Limb (tissue), 2 donors: Measurements from ENCODE around the gene ZNF491.
A peak's percentile ranks its signal among the peaks of the same experiment; 100 is the strongest.
"Not testable (repeated sequence)": the region's sequence is repeated elsewhere in the genome, so short reads cannot be mapped to it uniquely, and the experiment has no call there.

Experiments used
- DNase-seq, 2 donors: peaks; one replicate each; pipeline ENCODE4 v3.0.0-alpha.2; 2016; ENCODE audit errors: extremely low spot score in 2 of 2

The ZNF491 gene

GRCh38 chr19:11798391-11799330, at the start of gene ZNF491:
ZNF491 (plus strand) TSS chr19:11798523; CDS start chr19:11805954, 7,431 bp downstream.
- DNase-seq = peak; percentile 91 to 93

- DNase-seq = no peak
Measured at GRCh38 chr19:11749751-11750150, 48.6 kb upstream of the ZNF491 start.

DNA sequence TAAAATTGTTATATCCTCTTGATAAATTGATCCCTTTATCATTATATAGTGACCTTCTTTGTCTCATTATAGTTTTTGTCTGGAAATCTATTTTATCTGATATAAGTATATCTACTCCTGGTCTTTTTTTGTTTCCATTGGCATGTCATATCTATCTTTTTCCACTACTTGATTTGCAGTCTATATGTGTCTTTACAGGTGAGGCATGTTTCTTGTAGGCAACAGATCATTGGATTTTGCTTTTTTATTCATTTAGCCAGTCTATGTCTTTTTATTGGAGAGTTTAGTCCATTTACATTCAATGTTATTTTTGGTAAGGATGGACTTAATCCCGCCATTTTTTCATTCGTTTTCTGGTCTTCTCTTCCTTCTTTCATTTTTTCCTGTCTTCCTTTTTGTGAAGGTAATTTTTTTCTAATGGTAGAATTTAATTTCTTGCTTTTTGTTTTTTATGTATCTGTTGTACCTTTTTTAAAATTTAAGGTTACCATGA, 46.0 kb upstream of the ZNF491 start:
- DNase-seq = no peak

GRCh38 chr19:11754663-11755062, 43.7 kb upstream of the ZNF491 start:
- no peak for DNase-seq

DNA sequence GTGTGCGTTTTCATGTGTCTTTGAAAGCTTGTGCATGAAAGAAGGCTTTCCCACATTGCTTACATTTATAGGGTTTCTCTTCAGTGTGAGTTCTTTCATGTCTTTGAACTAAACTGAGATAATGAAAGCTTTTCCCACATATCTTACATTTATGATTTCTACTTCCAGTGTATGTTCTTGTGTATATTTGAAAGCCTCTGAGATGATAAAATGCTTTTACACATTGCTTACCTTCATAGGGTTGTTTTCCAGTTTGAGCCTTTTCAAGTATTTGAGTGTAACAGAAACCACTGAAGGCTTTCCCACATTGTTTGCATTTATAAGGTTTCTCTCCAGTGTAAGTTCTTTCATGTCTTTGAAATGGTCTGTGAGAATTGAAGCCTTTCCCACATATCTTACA, 41.4 kb upstream of the ZNF491 start:
- no peak for DNase-seq

DNA sequence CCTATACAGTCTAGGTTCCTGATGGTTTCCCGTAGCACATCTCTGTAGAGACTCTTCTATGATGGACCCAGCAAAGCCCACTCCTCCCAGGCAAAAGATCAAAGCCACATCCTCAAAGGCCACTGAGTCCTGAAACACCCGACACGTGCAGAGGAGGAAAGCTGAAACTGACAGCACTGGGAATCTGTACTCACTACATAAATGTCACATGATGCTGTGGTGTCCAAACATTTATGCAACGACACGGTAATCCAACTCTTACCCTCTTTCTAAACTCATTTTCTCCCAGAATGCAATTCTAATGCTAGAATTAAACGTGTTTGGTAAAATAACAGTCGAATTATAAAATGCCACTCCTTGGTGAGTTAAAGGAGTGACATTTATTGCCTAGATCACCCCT, 38.5 kb upstream of the ZNF491 start:
- DNase-seq = no peak

DNA sequence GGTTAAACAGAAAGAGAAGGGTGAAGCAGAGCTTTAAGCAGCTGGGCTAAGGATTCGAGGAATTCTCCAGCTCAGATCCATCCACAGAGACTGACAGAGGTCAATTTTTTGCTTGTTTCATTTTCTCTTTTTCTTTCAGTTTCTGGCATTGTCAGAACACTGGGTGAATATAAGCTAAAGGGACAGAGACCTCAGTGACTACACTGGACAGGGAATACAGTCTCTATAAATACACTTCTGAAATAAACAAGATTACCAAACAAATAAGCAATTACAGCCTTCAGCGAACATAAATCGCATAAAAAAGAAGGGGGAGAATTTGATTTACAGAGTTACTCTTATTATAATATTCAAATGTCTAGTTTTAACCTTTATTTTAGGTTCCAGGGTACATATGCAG, 35.2 kb upstream of the ZNF491 start:
- no peak for DNase-seq

DNA sequence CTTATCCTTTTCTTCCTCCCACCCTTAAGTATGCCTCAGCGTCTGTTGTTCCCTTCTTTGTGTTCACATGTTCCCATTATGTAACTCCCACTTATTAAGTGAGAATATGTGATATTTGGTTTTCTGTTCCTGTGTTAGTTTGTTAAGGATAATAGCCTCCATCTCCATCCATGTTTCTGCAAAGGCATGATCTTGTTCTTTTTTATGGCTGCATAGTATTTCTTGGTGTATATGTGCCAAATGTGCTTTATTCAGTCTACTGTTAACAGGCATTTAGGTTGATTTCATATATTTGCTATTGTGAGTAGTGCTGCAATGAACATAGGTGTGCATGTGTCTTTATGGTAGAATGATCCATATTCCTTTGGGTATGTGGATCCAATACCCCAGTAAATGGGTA, 34.7 kb upstream of the ZNF491 start:
- no peak for DNase-seq

DNA sequence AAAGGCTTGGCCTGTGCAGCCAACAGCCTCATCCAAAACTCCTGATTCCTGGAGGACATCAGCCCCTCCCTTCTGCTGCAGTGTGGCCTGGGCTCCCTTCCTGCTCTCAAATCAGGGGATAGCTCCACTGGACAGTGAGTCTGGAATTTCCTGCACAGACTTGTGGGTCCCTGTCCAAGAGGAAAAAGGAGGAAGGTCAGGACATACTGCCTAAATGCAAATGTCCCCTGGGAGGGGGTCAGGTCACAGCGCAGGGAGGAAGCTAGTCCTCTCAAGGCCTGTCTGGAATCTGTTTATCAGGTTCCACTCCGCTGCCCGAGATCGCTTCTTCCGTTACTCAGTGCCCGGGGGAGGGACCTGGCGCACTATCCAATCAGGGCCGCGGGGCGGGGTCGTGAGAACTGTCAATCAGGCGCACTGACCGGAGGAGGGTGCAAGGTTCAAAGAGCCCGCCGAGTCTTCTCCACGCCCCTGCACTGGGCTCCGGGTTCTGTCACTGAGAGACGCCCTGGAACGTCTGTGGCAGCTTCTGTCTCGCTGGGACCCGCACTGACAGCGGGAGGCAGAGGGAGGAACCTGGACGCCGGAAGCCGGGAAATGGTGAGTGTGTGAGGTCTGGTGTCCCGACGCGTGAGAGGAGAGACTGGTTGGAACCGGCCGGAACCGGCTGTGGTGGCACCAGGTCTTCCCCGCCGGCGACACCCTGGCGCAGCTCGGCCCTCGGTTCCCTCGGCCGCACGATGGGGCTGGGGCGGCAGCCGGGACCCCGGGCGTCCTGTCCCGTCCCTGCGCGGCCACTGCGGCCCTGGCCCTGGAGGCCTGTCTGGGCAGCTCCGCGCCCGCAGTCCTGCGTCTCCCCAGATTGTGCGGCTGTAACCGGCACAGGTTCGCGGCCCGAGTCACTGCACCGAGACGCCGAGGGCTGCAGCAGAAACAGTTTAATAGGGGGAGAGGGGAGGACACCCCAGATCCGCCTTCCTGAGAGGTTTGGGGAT, 31.4 kb upstream of the ZNF491 start, which contains the start of gene ZNF441:
Gene ZNF441 (plus strand): TSS at position 404 of the 995 bp plus-strand sequence. CDS start 194 bp downstream, at position 598.
- DNase-seq = peak; percentile 93 to 98

DNA sequence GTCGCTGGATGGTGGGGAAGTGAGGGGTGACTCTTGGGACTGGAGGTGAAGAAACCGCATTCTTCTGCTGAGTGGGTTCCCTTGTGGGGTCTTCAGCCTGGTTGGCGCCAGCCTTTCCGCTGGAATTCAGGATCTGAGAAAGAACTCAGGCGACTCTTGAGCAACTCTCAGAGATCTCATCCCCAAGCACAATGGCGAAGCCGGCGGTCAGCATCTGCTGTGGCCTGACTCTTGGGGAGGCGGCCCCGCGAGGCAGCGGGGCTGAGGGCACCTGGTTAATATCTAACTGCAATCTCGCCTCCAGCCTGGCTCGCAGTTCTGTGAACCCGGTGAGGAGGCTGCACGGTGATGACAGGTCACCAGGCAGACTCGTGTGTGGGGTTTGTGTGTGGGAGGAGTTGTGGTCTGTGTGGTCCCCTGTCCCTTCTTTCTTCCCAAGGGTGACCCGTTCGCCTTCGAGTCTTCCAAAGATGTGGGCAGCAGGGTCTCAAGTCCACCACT, 30.6 kb upstream of the ZNF491 start:
- no peak for DNase-seq

DNA sequence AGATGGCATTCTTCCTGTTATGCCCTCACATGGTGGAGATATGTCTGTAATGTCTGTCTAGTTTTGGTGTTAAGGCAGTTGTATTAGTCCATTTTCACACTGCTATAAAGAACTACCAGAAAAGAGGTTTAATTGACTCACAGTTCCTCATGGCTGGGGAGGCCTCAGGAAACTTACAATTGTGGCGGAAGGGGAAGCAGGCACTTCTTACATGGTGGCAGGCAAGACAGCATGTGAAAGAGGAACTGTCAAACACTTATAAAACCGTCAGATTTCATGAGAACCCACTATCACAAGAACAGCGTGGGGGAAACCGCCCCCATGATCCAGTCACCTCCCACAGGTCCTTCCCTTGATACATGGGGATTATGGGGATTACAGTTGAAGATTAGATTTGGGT, 28.3 kb upstream of the ZNF491 start:
- no peak for DNase-seq

GRCh38 chr19:11771520-11771919, 26.8 kb upstream of the ZNF491 start:
- DNase-seq = not testable (repeated sequence)

- not testable (repeated sequence) for DNase-seq
Measured at GRCh38 chr19:11776669-11777068, 21.7 kb upstream of the ZNF491 start.

DNA sequence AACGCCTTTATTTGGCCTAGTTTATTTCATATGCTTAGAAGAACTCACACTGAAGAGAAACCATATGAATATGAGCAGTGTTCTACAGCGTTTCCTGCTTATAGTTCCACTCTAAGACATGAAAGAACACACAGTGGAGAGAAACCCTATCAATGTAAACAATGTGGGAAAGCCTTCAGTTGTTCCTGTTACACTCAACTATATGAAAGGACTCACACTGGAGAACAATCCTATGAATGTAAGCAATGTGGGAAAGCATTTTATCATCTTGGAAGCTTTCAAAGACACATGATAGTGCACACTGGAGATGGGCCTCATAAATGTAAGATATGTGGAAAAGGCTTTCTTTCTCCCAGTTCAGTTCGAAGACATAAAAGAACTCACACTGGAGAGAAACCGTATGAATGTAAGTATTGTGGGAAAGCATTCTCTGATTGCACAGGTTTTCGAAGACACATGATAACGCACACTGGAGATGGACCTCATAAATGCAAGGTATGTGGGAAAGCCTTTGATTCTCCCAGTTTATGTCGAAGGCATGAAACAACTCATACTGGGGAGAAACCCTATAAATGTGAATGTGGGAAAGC, 17.8 kb upstream of the ZNF491 start:
- no peak for DNase-seq

DNA sequence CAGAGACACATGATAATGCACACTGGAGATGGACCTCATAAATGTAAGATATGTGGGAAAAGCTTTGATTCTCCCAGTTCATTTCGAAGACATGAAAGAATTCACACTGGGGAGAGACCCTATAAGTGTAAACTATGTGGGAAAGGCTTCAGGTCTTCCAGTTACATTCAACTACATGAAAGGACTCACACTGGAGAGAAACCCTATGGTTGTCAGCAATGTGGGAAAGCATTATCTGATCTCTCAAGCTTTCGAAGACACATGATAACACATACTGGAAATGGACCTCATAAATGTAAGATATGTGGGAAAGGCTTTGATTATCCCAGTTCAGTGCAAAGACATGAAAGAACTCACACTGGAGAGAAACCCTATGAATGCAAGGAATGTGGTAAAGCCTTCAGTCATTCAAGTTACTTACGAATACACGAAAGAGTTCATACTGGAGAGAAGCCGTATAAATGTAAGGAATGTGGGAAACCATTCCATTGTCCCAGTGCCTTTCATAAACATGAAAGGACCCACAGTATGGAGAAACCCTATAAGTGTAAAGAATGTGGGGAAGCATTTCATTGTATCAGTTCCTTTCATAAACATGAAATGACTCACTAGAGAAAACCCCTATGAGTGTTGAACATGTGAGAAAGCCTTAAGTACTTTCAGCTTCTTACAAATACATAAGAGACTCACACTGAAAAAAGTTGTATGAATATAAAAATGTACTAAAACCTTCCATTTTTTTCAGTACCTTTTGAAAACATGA, 16.8 kb upstream of the ZNF491 start:
- no peak for DNase-seq

DNA sequence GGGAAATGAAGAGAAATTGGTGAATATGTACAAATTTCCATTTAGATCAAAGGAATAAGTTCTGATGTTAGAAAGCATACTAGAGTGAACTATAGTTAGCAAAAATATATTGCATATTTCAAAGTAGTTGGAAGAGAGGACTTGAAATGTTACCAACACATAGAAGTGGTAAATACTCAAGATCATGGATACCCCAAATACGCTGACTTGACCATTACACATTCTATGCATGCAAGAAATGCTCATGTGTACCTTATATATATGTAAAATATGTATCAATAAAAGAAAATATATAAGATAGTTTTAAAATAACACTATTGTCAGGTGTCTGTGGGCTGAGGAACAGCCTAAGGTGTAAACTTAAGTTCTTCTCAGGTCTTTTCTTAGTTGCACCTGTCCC, 14.6 kb upstream of the ZNF491 start:
- DNase-seq = no peak

DNA sequence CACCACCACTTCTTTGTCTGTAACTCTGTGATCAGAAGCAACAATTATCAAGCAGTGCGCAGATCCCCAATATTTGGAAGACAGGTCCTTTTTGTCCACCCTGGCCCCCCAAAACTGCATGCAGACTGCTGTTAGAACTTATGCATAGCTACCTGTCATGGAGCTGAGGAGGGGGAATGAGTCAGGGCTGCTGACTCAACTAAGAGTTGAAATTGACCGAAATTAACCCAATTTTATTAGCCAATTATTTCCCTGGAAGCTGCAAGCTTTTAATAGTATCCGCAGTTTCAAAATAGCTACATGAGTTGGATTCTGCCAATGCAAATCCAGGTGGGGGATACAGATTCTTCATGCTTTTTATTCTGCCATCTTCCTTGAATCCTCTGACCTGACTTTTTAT, 14.0 kb upstream of the ZNF491 start:
- DNase-seq = no peak

DNA sequence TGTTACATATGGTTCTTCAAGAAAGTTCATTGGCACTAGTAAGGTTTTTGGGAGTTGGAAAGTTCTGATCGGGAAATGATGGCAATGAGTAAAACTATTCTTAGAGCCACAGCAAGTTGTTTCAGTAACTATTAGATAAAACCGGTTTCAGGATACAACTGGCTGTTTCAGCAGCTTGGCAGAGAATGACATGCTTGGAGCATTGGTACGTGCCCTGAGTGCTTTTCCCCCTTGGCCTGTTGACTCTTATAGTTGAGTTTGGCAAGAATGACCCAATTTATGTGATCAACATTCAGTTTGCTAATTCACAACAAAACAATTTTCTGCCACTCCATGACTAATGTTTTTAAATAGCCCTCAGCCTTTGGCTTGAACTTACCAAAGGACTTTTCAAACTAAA, 10.8 kb upstream of the ZNF491 start:
- DNase-seq = no peak

DNA sequence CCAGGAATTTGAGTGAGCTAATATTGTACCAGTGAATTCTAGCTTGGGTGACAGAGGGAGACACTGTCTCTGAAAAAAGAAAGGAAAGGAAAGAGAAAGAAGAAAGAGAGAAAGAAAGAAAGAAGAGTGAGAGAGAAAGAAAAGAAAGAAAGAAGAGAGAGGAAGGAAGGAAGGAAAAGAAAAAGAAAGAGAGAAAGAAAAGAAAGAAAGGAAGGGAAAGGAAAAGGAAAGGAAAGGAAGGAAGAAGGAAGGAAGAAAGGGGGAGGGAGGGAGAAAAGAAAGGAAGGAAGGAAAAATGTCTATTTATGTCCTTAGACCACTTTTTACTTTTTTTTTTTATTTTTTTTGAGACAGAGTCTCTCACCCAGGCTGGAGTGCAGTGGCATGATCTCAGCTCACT, 5.4 kb upstream of the ZNF491 start:
- no peak for DNase-seq

DNA sequence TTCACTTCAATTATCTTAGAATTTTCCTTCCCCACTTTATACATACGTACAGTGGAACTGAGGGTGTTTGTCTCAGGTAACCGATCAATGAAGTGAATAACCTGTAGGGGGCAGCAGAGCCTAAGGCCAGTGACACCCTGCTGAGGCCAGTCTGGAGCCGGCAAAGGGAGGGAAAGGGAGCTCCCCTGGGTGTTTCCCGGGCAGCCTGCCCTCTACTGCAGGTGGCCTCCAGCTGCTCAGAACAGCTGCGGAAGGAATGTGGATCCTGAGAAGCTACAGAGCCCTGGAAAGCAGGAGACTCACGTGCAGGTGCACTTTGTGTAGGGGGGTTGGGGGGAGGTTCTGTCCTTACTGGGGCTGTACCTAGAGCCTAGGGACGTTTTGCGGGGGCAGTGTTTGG, 832 bp upstream of the ZNF491 start:
- peak; percentile 89 to 91 for DNase-seq
